Jurkat, Clone E6-1 (cell line): ENCODE measurements around the gene RASSF4.

Experiments
- DNase-seq: peaks from one replicate; pipeline ENCODE4 v3.0.0-alpha.2; 2011; ENCODE audit warnings: low read depth, low spot score
- H3K4me3 ChIP-seq: 2 replicates; pipeline ENCODE4 v1.5.1; 2011; ENCODE audit warnings: mild to moderate bottlenecking, low read length, control low read depth, moderate library complexity

Gene RASSF4

GRCh38 chr10:44926751-44927351 is 32.8 kb upstream of the RASSF4 start:
- H3K4me3 ChIP-seq, result no peak overlapping the region
- DNase-seq, result no peak

GRCh38 chr10:44927352-44927751 is 32.2 kb upstream of the RASSF4 start:
- no peak overlapping the region for H3K4me3 ChIP-seq
- no peak for DNase-seq

- no peak overlapping the region for H3K4me3 ChIP-seq
- DNase-seq, result no peak
Observed at GRCh38 chr10:44928462-44928861, 31.1 kb upstream of the RASSF4 start.

GRCh38 chr10:44929356-44930255 is 30.0 kb upstream of the RASSF4 start:
- DNase-seq, result no peak
- H3K4me3 ChIP-seq, result no peak overlapping the region

GRCh38 chr10:44930904-44931620 is 28.5 kb upstream of the RASSF4 start:
- DNase-seq, result no peak
- H3K4me3 ChIP-seq, result no peak overlapping the region

- DNase-seq, result no peak
- H3K4me3 ChIP-seq, result no peak overlapping the region
Observed at GRCh38 chr10:44931621-44932516, 27.7 kb upstream of the RASSF4 start.

- H3K4me3 ChIP-seq, result no peak overlapping the region
- peak; percentile 85 for DNase-seq
Observed at GRCh38 chr10:44932517-44933450, 26.8 kb upstream of the RASSF4 start.

GRCh38 chr10:44933451-44934321 is 25.9 kb upstream of the RASSF4 start:
- no peak overlapping the region for H3K4me3 ChIP-seq
- DNase-seq, result no peak

- DNase-seq, result no peak
Observed at GRCh38 chr10:44934416-44935200, 25.0 kb upstream of the RASSF4 start.

GRCh38 chr10:44935201-44935965 is 24.2 kb upstream of the RASSF4 start:
- H3K4me3 ChIP-seq, result no peak overlapping the region
- no peak for DNase-seq

More at GRCh38 chr10:44934416-44935200, 25.0 kb upstream of the RASSF4 start:
- no peak overlapping the region for H3K4me3 ChIP-seq

- H3K4me3 ChIP-seq, result no peak overlapping the region
- DNase-seq, result peak; percentile 64
Observed at GRCh38 chr10:44935966-44936295, 23.7 kb upstream of the RASSF4 start.

- H3K4me3 ChIP-seq, result no peak overlapping the region
- peak; percentile 51 for DNase-seq
Observed at GRCh38 chr10:44936314-44936975, 23.2 kb upstream of the RASSF4 start.

- DNase-seq, result no peak
Observed at GRCh38 chr10:44937196-44938005, 22.2 kb upstream of the RASSF4 start.

GRCh38 chr10:44938956-44939355 is 20.6 kb upstream of the RASSF4 start:
- DNase-seq, result peak; percentile 23

More at GRCh38 chr10:44937196-44938005, 22.2 kb upstream of the RASSF4 start:
- no peak overlapping the region for H3K4me3 ChIP-seq

More at GRCh38 chr10:44938956-44939355, 20.6 kb upstream of the RASSF4 start:
- H3K4me3 ChIP-seq, result no peak overlapping the region
